ENCODE measurements around the gene IGSF9B.

GRCh38 chr11:133984828-133985227 lies 28.1 kb upstream of the IGSF9B start:
- TF ChIP-seq PAX5 (IDR thresholded peaks at IDR 0.05; ENCODE audit: borderline replicate concordance, low read depth, low read length) (no peak), POLR2AphosphoS5 (IDR thresholded peaks at IDR 0.05; ENCODE audit: low read length) (no peak), SRF (IDR thresholded peaks at IDR 0.05; ENCODE audit: low read depth in 2 of 2, low read length in 2 of 2) (no peak), POLR2A (IDR thresholded peaks at IDR 0.05; ENCODE audit: low read depth, low read length) (no peak), SMC3 (IDR thresholded peaks at IDR 0.05; ENCODE audit: borderline replicate concordance, low read length) (no peak), HDAC2 (IDR thresholded peaks at IDR 0.05) (no peak), ZBTB33 (IDR thresholded peaks at IDR 0.05) (no peak), TAF1 (IDR thresholded peaks at IDR 0.05; ENCODE audit: borderline replicate concordance, low read depth, low read length) (no peak)
- TF ChIP-seq, protein P1, sequence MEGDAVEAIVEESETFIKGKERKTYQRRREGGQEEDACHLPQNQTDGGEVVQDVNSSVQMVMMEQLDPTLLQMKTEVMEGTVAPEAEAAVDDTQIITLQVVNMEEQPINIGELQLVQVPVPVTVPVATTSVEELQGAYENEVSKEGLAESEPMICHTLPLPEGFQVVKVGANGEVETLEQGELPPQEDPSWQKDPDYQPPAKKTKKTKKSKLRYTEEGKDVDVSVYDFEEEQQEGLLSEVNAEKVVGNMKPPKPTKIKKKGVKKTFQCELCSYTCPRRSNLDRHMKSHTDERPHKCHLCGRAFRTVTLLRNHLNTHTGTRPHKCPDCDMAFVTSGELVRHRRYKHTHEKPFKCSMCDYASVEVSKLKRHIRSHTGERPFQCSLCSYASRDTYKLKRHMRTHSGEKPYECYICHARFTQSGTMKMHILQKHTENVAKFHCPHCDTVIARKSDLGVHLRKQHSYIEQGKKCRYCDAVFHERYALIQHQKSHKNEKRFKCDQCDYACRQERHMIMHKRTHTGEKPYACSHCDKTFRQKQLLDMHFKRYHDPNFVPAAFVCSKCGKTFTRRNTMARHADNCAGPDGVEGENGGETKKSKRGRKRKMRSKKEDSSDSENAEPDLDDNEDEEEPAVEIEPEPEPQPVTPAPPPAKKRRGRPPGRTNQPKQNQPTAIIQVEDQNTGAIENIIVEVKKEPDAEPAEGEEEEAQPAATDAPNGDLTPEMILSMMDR (IDR thresholded peaks at IDR 0.05 in 2 of 3, conservative IDR thresholded peaks at IDR 0.05 in 1 of 3; ENCODE audit: control insufficient read depth in 2 of 3, extremely low read depth in 1 of 3, insufficient read depth in 1 of 3, low read depth in 3 of 3, low read length in 3 of 3) = no peak
